Measurements from ENCODE around the gene NECTIN4. TPM values are rescaled to one million over a fixed set of nuclear protein-coding genes. Genes with fewer than 3 reads are reported as not detected.

NECTIN4 gene
- total RNA-seq, 1 donor from 2014 or later, result 1.9 TPM

- no peak overlapping the region for H3K4me3 Mint-ChIP-seq (ENCODE audit: low read depth)
- no peak for TF ChIP-seq CTCF (IDR thresholded peaks at IDR 0.05; ENCODE audit: unreplicated experiment)
- no peaks in the 10 kb centered on the region for H3K9me3 Mint-ChIP-seq (ENCODE audit: low read depth)
- no peak overlapping the region for H3K27ac Mint-ChIP-seq
- H3K36me3 Mint-ChIP-seq (ENCODE audit: insufficient read depth), result no peaks in the 10 kb centered on the region
- H3K4me1 Mint-ChIP-seq (ENCODE audit: low read depth), result no peaks in the 10 kb centered on the region
- H3K27me3 Mint-ChIP-seq, result no peaks in the 10 kb centered on the region
- no peak for DNase-seq (ENCODE audit: low spot score, unreplicated experiment)
These were observed 34.6 kb downstream of the NECTIN4 start for GRCh38 chr1:161054805-161055204.

- H3K4me3 Mint-ChIP-seq (ENCODE audit: low read depth), result no peak overlapping the region
- no peaks in the 10 kb centered on the region for H3K4me1 Mint-ChIP-seq (ENCODE audit: low read depth)
- H3K27ac Mint-ChIP-seq, result no peak overlapping the region
- H3K27me3 Mint-ChIP-seq, result no peaks in the 10 kb centered on the region
- no peak for DNase-seq (ENCODE audit: low spot score, unreplicated experiment)
- H3K9me3 Mint-ChIP-seq (ENCODE audit: low read depth), result no peaks in the 10 kb centered on the region
- H3K36me3 Mint-ChIP-seq (ENCODE audit: insufficient read depth), result no peaks in the 10 kb centered on the region
- no peak for TF ChIP-seq CTCF (IDR thresholded peaks at IDR 0.05; ENCODE audit: unreplicated experiment)
These were observed 35.1 kb downstream of the NECTIN4 start for GRCh38 chr1:161054232-161054631.

GRCh38 chr1:161052899-161053298 lies 36.5 kb downstream of the NECTIN4 start:
- Mint-ChIP-seq H3K27me3 (peaks cover 5% of the 10 kb centered on the region), H3K4me3 (ENCODE audit: low read depth) (no peak overlapping the region), H3K36me3 (ENCODE audit: insufficient read depth) (peaks cover 3% of the 10 kb centered on the region), H3K4me1 (ENCODE audit: low read depth) (no peaks in the 10 kb centered on the region), H3K9me3 (ENCODE audit: low read depth) (peaks cover 4% of the 10 kb centered on the region), H3K27ac (no peak overlapping the region)
- DNase-seq (ENCODE audit: low spot score, unreplicated experiment), result no peak
- no peak for TF ChIP-seq CTCF (IDR thresholded peaks at IDR 0.05; ENCODE audit: unreplicated experiment)

- TF ChIP-seq CTCF (IDR thresholded peaks at IDR 0.05; ENCODE audit: unreplicated experiment), result no peak
- no peak for DNase-seq (ENCODE audit: low spot score, unreplicated experiment)
- peaks cover 5% of the 10 kb centered on the region for H3K27me3 Mint-ChIP-seq
- H3K27ac Mint-ChIP-seq, result no peak overlapping the region
- no peak overlapping the region for H3K4me3 Mint-ChIP-seq (ENCODE audit: low read depth)
- no peaks in the 10 kb centered on the region for H3K4me1 Mint-ChIP-seq (ENCODE audit: low read depth)
- H3K9me3 Mint-ChIP-seq (ENCODE audit: low read depth), result peaks cover 14% of the 10 kb centered on the region
- peaks cover 6% of the 10 kb centered on the region for H3K36me3 Mint-ChIP-seq (ENCODE audit: insufficient read depth)
These were observed 38.1 kb downstream of the NECTIN4 start for GRCh38 chr1:161051219-161051618.

GRCh38 chr1:161048949-161049722 lies 40.2 kb downstream of the NECTIN4 start:
- Mint-ChIP-seq H3K4me3 (ENCODE audit: low read depth) (no peak overlapping the region), H3K4me1 (ENCODE audit: low read depth) (peaks cover 8% of the 10 kb centered on the region), H3K27ac (peak overlapping the region; percentile 69), H3K36me3 (ENCODE audit: insufficient read depth) (peaks cover 8% of the 10 kb centered on the region), H3K27me3 (peaks cover 5% of the 10 kb centered on the region), H3K9me3 (ENCODE audit: low read depth) (peaks cover 14% of the 10 kb centered on the region)
- TF ChIP-seq CTCF (IDR thresholded peaks at IDR 0.05; ENCODE audit: unreplicated experiment), result no peak
- no peak for DNase-seq (ENCODE audit: low spot score, unreplicated experiment)

All from progenitor cell of endocrine pancreas (in vitro differentiated cells).